DND-41 (cell line): ENCODE measurements around the gene RALGAPA2.

ENCODE experiments used
- CTCF ChIP-seq: IDR thresholded peaks from 2 replicates; pipeline ENCODE4 v1.5.1; 2012; ENCODE audit warnings: borderline replicate concordance, low read length, moderate library complexity, mild to moderate bottlenecking; ENCODE audit not compliant: poor library complexity, severe bottlenecking; ENCODE audit errors: extremely low read depth
- EZH2 ChIP-seq: IDR thresholded peaks from 3 replicates; pipeline ENCODE4 v1.6.1; 2012; ENCODE audit warnings: borderline replicate concordance, low read depth, mild to moderate bottlenecking, moderate library complexity, low read length, inconsistent platforms; ENCODE audit not compliant: severe bottlenecking

- TF ChIP-seq EZH2, result no peak
- peak; percentile 36 for TF ChIP-seq CTCF
Measured at GRCh38 chr20:20465252-20465651, 247.2 kb downstream of the RALGAPA2 start.
